ENCODE measurements around the gene EHBP1L1.

The EHBP1L1 gene

GRCh38 chr11:65546217-65546958, 29.5 kb upstream of the EHBP1L1 start:
- peak overlapping the region; percentile 67 to 72 for H3K9ac ChIP-seq (ENCODE audit: low read depth in 1 of 2, low read length in 2 of 2)
- H3K4me1 ChIP-seq (ENCODE audit: control insufficient read depth in 1 of 2, insufficient read depth in 2 of 2, low read length in 2 of 2) = peaks cover 22 to 25% of the 10 kb centered on the region in 2 donors
- no peaks in the 10 kb centered on the region for H3K9me3 ChIP-seq (ENCODE audit: control insufficient read depth in 1 of 2, low read length in 2 of 2)
- H3K4me3 ChIP-seq (ENCODE audit: low read depth in 1 of 2, low read length in 2 of 2) = peak overlapping the region; percentile 70 to 76
- H3K36me3 ChIP-seq (ENCODE audit: control insufficient read depth in 1 of 2, insufficient read depth in 2 of 2, low read length in 2 of 2) = peaks cover 0 to 6% of the 10 kb centered on the region in 2 donors
- peak overlapping the region; percentile 68 for H3K27ac ChIP-seq (ENCODE audit: low read depth, low read length)
- no peaks in the 10 kb centered on the region for H3K27me3 ChIP-seq (ENCODE audit: control insufficient read depth in 1 of 2, insufficient read depth in 2 of 2, low read length in 2 of 2)

DNA sequence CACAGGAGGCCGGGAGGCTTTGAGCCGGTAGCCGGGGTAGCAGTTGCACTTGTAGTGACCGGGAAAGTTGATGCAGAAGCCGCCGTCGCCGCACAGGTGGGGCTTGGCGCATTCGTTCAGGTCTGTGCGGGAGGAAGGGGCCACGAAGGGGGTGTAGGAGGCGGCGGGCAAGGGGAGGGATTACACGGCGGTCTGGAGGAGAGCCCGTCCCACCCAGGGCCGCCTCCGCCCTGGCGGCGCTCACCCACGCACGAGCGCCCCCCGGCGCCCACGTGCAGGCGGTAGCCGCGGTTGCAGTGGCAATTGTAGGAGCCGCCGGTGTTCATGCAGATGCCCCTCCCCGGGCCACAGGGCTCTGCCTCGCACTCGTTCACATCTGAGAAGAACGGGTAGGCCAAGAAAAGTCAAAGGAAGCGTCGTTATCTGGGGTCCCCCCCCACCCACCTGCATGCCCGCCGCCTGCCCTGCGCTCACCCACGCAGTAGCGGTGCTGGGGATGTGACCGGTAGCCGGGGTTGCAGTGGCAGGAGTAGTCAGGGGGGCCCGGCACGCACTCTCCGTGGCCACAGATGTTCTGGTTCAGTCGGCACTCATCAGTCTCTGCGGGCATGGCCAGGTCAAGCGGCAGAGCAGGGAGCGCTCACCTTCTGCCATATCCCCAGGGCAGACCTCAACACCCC, 28.3 kb upstream of the EHBP1L1 start:
- Histone ChIP-seq H3K9ac (ENCODE audit: low read depth in 1 of 2, low read length in 2 of 2) (no peak overlapping the region), H3K4me3 (ENCODE audit: low read depth in 1 of 2, low read length in 2 of 2) (no peak overlapping the region), H3K27ac (ENCODE audit: low read depth, low read length) (no peak overlapping the region), H3K9me3 (ENCODE audit: control insufficient read depth in 1 of 2, low read length in 2 of 2) (no peaks in the 10 kb centered on the region), H3K36me3 (ENCODE audit: control insufficient read depth in 1 of 2, insufficient read depth in 2 of 2, low read length in 2 of 2) (peaks cover 0 to 5% of the 10 kb centered on the region in 2 donors), H3K27me3 (ENCODE audit: control insufficient read depth in 1 of 2, insufficient read depth in 2 of 2, low read length in 2 of 2) (no peaks in the 10 kb centered on the region), H3K4me1 (ENCODE audit: control insufficient read depth in 1 of 2, insufficient read depth in 2 of 2, low read length in 2 of 2) (peaks cover 28 to 29% of the 10 kb centered on the region in 2 donors)

GRCh38 chr11:65548395-65548794, 27.5 kb upstream of the EHBP1L1 start:
- Histone ChIP-seq H3K36me3 (ENCODE audit: control insufficient read depth in 1 of 2, insufficient read depth in 2 of 2, low read length in 2 of 2) (no peaks in the 10 kb centered on the region), H3K27ac (ENCODE audit: low read depth, low read length) (no peak overlapping the region)

DNA sequence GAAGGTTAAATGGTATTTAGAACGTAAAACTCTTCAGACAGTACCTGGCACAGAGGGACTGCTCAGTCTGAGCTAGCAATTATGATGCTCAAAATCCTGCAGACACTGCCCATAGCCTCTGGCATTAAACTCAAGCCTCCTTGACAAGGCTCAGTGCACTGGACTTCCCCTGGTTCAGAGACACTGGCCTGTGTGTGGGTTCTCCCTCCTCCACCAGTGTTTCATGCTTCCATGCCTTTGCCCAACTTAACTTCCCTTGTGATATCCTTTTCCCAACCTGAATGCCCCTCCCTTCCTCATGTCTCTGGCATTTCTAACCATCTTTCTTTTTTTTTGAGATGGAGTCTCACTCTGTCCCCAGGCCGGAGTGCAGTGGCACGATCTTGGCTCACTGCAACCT, 26.8 kb upstream of the EHBP1L1 start:
- Histone ChIP-seq H3K9ac (ENCODE audit: low read depth in 1 of 2, low read length in 2 of 2) (no peak overlapping the region), H3K4me3 (ENCODE audit: low read depth in 1 of 2, low read length in 2 of 2) (no peak overlapping the region), H3K27ac (ENCODE audit: low read depth, low read length) (no peak overlapping the region), H3K9me3 (ENCODE audit: control insufficient read depth in 1 of 2, low read length in 2 of 2) (no peaks in the 10 kb centered on the region), H3K27me3 (ENCODE audit: control insufficient read depth in 1 of 2, insufficient read depth in 2 of 2, low read length in 2 of 2) (no peaks in the 10 kb centered on the region), H3K36me3 (ENCODE audit: control insufficient read depth in 1 of 2, insufficient read depth in 2 of 2, low read length in 2 of 2) (no peaks in the 10 kb centered on the region), H3K4me1 (ENCODE audit: control insufficient read depth in 1 of 2, insufficient read depth in 2 of 2, low read length in 2 of 2) (peaks cover 34% of the 10 kb centered on the region in 2 donors)

More at GRCh38 chr11:65548395-65548794, 27.5 kb upstream of the EHBP1L1 start:
- Histone ChIP-seq H3K4me1 (ENCODE audit: control insufficient read depth in 1 of 2, insufficient read depth in 2 of 2, low read length in 2 of 2) (peaks cover 31 to 34% of the 10 kb centered on the region in 2 donors), H3K9me3 (ENCODE audit: control insufficient read depth in 1 of 2, low read length in 2 of 2) (no peaks in the 10 kb centered on the region), H3K9ac (ENCODE audit: low read depth in 1 of 2, low read length in 2 of 2) (no peak overlapping the region), H3K4me3 (ENCODE audit: low read depth in 1 of 2, low read length in 2 of 2) (no peak overlapping the region), H3K27me3 (ENCODE audit: control insufficient read depth in 1 of 2, insufficient read depth in 2 of 2, low read length in 2 of 2) (no peaks in the 10 kb centered on the region)

DNA sequence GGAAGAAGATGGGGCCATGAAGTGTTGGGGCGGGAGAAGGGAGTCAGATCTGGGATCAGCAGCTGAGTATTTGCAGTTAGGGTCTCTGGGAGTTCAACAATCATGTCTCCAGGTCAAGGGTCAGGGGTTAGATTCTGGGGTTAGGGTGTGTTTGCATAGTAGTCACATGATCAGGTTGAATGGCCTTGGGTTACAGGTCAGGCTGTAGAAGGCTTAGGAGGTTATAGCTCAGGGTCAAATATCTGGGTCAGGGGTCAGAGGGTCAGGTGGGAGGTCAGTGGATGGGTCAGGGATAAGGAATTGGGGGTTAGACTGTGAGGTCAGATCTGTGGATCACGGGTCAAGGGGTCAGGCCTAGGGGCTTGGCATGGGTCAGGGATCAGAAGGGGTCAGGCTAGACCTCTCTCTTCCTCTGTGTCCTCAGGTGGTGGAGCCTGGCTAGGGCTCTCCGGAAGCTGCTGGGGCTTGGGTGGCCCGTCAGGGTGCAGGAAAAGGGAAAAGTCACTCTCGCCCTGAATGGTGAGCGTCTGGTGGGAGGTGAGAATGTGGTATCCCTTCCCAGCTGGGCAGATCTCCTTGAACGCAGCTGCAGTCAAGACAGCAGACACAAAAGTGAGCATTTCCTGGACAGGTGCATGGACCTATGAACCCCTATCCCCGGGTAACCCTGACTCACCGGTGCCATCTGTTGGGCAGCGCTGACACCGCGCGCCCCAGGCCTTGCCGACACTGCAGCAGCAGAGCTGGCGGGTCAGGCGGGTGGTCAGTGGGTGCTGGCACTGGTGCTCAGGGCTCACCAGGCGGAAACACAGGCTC, 24.1 kb upstream of the EHBP1L1 start:
- H3K4me1 ChIP-seq (ENCODE audit: control insufficient read depth in 1 of 2, insufficient read depth in 2 of 2, low read length in 2 of 2) = peaks cover 24 to 36% of the 10 kb centered on the region in 2 donors
- H3K9me3 ChIP-seq (ENCODE audit: control insufficient read depth in 1 of 2, low read length in 2 of 2) = no peaks in the 10 kb centered on the region
- no peaks in the 10 kb centered on the region for H3K36me3 ChIP-seq (ENCODE audit: control insufficient read depth in 1 of 2, insufficient read depth in 2 of 2, low read length in 2 of 2)
- no peaks in the 10 kb centered on the region for H3K27me3 ChIP-seq (ENCODE audit: control insufficient read depth in 1 of 2, insufficient read depth in 2 of 2, low read length in 2 of 2)
- peak overlapping the region; percentile 35 to 63 for H3K9ac ChIP-seq (ENCODE audit: low read depth in 1 of 2, low read length in 2 of 2)
- H3K27ac ChIP-seq (ENCODE audit: low read depth, low read length) = peak overlapping the region; percentile 77
- H3K4me3 ChIP-seq (ENCODE audit: low read depth in 1 of 2, low read length in 2 of 2) = peak overlapping the region; percentile 31 to 41

- no peak overlapping the region for H3K4me3 ChIP-seq (ENCODE audit: low read depth in 1 of 2, low read length in 2 of 2)
- no peak overlapping the region for H3K27ac ChIP-seq (ENCODE audit: low read depth, low read length)
- no peaks in the 10 kb centered on the region for H3K36me3 ChIP-seq (ENCODE audit: control insufficient read depth in 1 of 2, insufficient read depth in 2 of 2, low read length in 2 of 2)
- H3K9ac ChIP-seq (ENCODE audit: low read depth in 1 of 2, low read length in 2 of 2) = no peak overlapping the region
- no peaks in the 10 kb centered on the region for H3K27me3 ChIP-seq (ENCODE audit: control insufficient read depth in 1 of 2, insufficient read depth in 2 of 2, low read length in 2 of 2)
- peaks cover 29 to 36% of the 10 kb centered on the region in 2 donors for H3K4me1 ChIP-seq (ENCODE audit: control insufficient read depth in 1 of 2, insufficient read depth in 2 of 2, low read length in 2 of 2)
- H3K9me3 ChIP-seq (ENCODE audit: control insufficient read depth in 1 of 2, low read length in 2 of 2) = no peaks in the 10 kb centered on the region
These were observed 23.4 kb upstream of the EHBP1L1 start for GRCh38 chr11:65552388-65552951.

- Histone ChIP-seq H3K27ac (ENCODE audit: low read depth, low read length) (no peak overlapping the region), H3K4me1 (ENCODE audit: control insufficient read depth in 1 of 2, insufficient read depth in 2 of 2, low read length in 2 of 2) (peaks cover 30 to 36% of the 10 kb centered on the region in 2 donors), H3K9ac (ENCODE audit: low read depth in 1 of 2, low read length in 2 of 2) (no peak overlapping the region), H3K4me3 (ENCODE audit: low read depth in 1 of 2, low read length in 2 of 2) (no peak overlapping the region), H3K27me3 (ENCODE audit: control insufficient read depth in 1 of 2, insufficient read depth in 2 of 2, low read length in 2 of 2) (no peaks in the 10 kb centered on the region), H3K36me3 (ENCODE audit: control insufficient read depth in 1 of 2, insufficient read depth in 2 of 2, low read length in 2 of 2) (no peaks in the 10 kb centered on the region), H3K9me3 (ENCODE audit: control insufficient read depth in 1 of 2, low read length in 2 of 2) (no peaks in the 10 kb centered on the region)
These were observed 22.4 kb upstream of the EHBP1L1 start for GRCh38 chr11:65553301-65554001.

DNA sequence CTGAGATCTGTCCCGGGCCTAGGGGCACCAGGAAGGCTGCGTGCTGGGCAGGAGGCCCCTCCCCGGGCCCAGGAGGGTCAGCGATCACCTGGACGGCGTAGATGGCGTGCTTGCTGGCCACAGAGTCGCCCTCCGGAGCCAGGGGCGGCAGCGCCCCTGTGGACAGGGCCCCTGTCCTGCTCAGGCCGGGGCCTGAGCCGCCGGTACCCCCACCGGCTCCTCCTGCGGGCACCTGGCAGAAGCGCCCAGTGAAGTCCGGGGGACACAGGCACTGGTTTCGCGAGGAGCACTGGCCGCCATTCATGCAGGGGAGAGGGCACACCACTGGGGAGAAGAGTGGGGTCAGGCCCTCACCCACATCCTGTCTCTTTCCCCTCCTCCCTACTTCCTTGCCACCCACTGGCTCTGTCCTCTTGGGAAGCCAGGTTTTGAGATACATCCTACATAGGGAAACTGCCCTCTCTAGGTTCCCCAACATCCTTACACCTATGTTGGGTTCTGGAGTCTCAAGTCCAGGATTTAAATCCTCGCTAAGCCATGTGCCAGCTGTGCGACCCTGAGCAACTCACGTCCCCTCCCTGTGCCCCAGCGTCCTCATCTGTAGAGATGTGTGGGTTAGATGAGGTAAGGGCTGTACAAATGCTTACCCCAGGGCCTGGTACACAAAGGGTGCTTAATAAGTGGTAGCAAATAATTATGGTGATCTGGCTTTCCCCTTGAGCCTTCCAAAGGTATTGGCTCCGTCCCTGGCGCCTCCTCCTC, 21.6 kb upstream of the EHBP1L1 start:
- Histone ChIP-seq H3K27ac (ENCODE audit: low read depth, low read length) (no peak overlapping the region), H3K36me3 (ENCODE audit: control insufficient read depth in 1 of 2, insufficient read depth in 2 of 2, low read length in 2 of 2) (no peaks in the 10 kb centered on the region), H3K9ac (ENCODE audit: low read depth in 1 of 2, low read length in 2 of 2) (no peak overlapping the region), H3K4me1 (ENCODE audit: control insufficient read depth in 1 of 2, insufficient read depth in 2 of 2, low read length in 2 of 2) (peaks cover 35 to 43% of the 10 kb centered on the region in 2 donors), H3K4me3 (ENCODE audit: low read depth in 1 of 2, low read length in 2 of 2) (no peak overlapping the region), H3K9me3 (ENCODE audit: control insufficient read depth in 1 of 2, low read length in 2 of 2) (no peaks in the 10 kb centered on the region), H3K27me3 (ENCODE audit: control insufficient read depth in 1 of 2, insufficient read depth in 2 of 2, low read length in 2 of 2) (no peaks in the 10 kb centered on the region)

- no peaks in the 10 kb centered on the region for H3K27me3 ChIP-seq (ENCODE audit: control insufficient read depth in 1 of 2, insufficient read depth in 2 of 2, low read length in 2 of 2)
- no peak overlapping the region for H3K27ac ChIP-seq (ENCODE audit: low read depth, low read length)
- no peaks in the 10 kb centered on the region for H3K9me3 ChIP-seq (ENCODE audit: control insufficient read depth in 1 of 2, low read length in 2 of 2)
- H3K9ac ChIP-seq (ENCODE audit: low read depth in 1 of 2, low read length in 2 of 2) = no peak overlapping the region
- no peaks in the 10 kb centered on the region for H3K36me3 ChIP-seq (ENCODE audit: control insufficient read depth in 1 of 2, insufficient read depth in 2 of 2, low read length in 2 of 2)
- H3K4me3 ChIP-seq (ENCODE audit: low read depth in 1 of 2, low read length in 2 of 2) = no peak overlapping the region
- peaks cover 41 to 49% of the 10 kb centered on the region in 2 donors for H3K4me1 ChIP-seq (ENCODE audit: control insufficient read depth in 1 of 2, insufficient read depth in 2 of 2, low read length in 2 of 2)
These were observed 20.9 kb upstream of the EHBP1L1 start for GRCh38 chr11:65554842-65555430.
